Mucosa of rectum (tissue), 2 donors: ENCODE data around the gene HOXA1.

Source experiments
- H3K27ac ChIP-seq, 2 donors: one replicate each; pipeline ENCODE4 v1.7.0; 2013; ENCODE audit warnings: inconsistent platforms in 2 of 2, low read depth in 2 of 2, low read length in 2 of 2
- H3K27me3 ChIP-seq, 2 donors: one replicate each; pipeline ENCODE4 v1.7.0; 2013; ENCODE audit warnings: low read length in 2 of 2; ENCODE audit not compliant: control insufficient read depth in 2 of 2, insufficient read depth in 2 of 2
- H3K36me3 ChIP-seq, 2 donors: one replicate each; pipeline ENCODE4 v1.7.0; 2013; ENCODE audit warnings: low read length in 2 of 2; ENCODE audit not compliant: control insufficient read depth in 2 of 2, insufficient read depth in 2 of 2
- H3K4me1 ChIP-seq, 2 donors: one replicate each; pipeline ENCODE4 v1.7.0; 2013; ENCODE audit warnings: low read length in 2 of 2, mild to moderate bottlenecking in 1 of 2; ENCODE audit not compliant: control insufficient read depth in 2 of 2, insufficient read depth in 2 of 2
- H3K4me3 ChIP-seq, 2 donors: one replicate each; pipeline ENCODE4 v1.7.0; 2013; ENCODE audit warnings: low read length in 2 of 2
- H3K9ac ChIP-seq, 2 donors: one replicate each; pipeline ENCODE4 v1.7.0; 2013; ENCODE audit warnings: low read length in 2 of 2, low read depth in 1 of 2, mild to moderate bottlenecking in 1 of 2
- H3K9me3 ChIP-seq, 2 donors: one replicate each; pipeline ENCODE4 v1.7.0; 2013; ENCODE audit warnings: low read length in 2 of 2; ENCODE audit not compliant: control insufficient read depth in 2 of 2
- donor health status: healthy.
- donor health status: Normal muscosa, but diverticular disease.

HOXA1 gene

GRCh38 chr7:27131390-27131819 lies 35.6 kb upstream of the HOXA1 start:
- H3K27me3 ChIP-seq = no peaks in the 10 kb centered on the region
- H3K36me3 ChIP-seq = peaks cover 0 to 7% of the 10 kb centered on the region in 2 donors
- no peaks in the 10 kb centered on the region for H3K9me3 ChIP-seq
- H3K27ac ChIP-seq = peak overlapping the region; percentile 90 to 94
- H3K4me1 ChIP-seq = peaks cover 62 to 66% of the 10 kb centered on the region in 2 donors
- peak overlapping the region; percentile 79 to 91 for H3K9ac ChIP-seq
- H3K4me3 ChIP-seq = peak overlapping the region; percentile 77 to 88

GRCh38 chr7:27130540-27131389 lies 35.0 kb upstream of the HOXA1 start, which contains the start of gene HOXA4:
Gene HOXA4, minus strand, starts transcription at chr7:27130757. Its CDS starts 24 bp downstream, at chr7:27130733.
- peak within 1 kb of the TSS; percentile 79 to 91 for H3K9ac ChIP-seq

GRCh38 chr7:27129729-27130539 lies 34.1 kb upstream of the HOXA1 start:
- Histone ChIP-seq H3K4me3 (peak overlapping the region; percentile 70 to 77), H3K27ac (peak overlapping the region; percentile 75 to 94), H3K9me3 (no peaks in the 10 kb centered on the region), H3K27me3 (no peaks in the 10 kb centered on the region), H3K4me1 (peaks cover 56 to 57% of the 10 kb centered on the region in 2 donors), H3K9ac (peak overlapping the region; percentile 29 to 62), H3K36me3 (peaks cover 0 to 7% of the 10 kb centered on the region in 2 donors)

More at GRCh38 chr7:27130540-27131389, 35.0 kb upstream of the HOXA1 start, which contains the start of gene HOXA4:
- H3K27me3 ChIP-seq = no peaks in the 10 kb centered on the region
- H3K36me3 ChIP-seq = peaks cover 0 to 7% of the 10 kb centered on the region in 2 donors
- H3K4me1 ChIP-seq = peaks cover 57 to 61% of the 10 kb centered on the region in 2 donors
- no peaks in the 10 kb centered on the region for H3K9me3 ChIP-seq
- peak within 1 kb of the TSS; percentile 90 to 94 for H3K27ac ChIP-seq
- peak within 1 kb of the TSS; percentile 77 to 88 for H3K4me3 ChIP-seq

- Histone ChIP-seq H3K4me1 (peaks cover 57% of the 10 kb centered on the region in 2 donors), H3K9ac (no peak overlapping the region), H3K27ac (peak overlapping the region; percentile 75 to 94), H3K36me3 (peaks cover 0 to 10% of the 10 kb centered on the region in 2 donors), H3K9me3 (no peaks in the 10 kb centered on the region), H3K4me3 (peak overlapping the region; percentile 66 to 77), H3K27me3 (no peaks in the 10 kb centered on the region)
Measured at GRCh38 chr7:27128776-27129728, 33.3 kb upstream of the HOXA1 start.

- H3K4me1 ChIP-seq = peaks cover 55 to 56% of the 10 kb centered on the region in 2 donors
- peaks cover 0 to 10% of the 10 kb centered on the region in 2 donors for H3K36me3 ChIP-seq
- no peak overlapping the region for H3K9ac ChIP-seq
- peak overlapping the region in 1 of 2 donors; percentile 14 for H3K27ac ChIP-seq
- no peak overlapping the region for H3K4me3 ChIP-seq
- no peaks in the 10 kb centered on the region for H3K27me3 ChIP-seq
- H3K9me3 ChIP-seq = no peaks in the 10 kb centered on the region
Measured at GRCh38 chr7:27128034-27128433, 32.2 kb upstream of the HOXA1 start.

GRCh38 chr7:27126596-27127327 lies 31.0 kb upstream of the HOXA1 start:
- peaks cover 51 to 66% of the 10 kb centered on the region in 2 donors for H3K4me1 ChIP-seq
- no peaks in the 10 kb centered on the region for H3K27me3 ChIP-seq
- no peak overlapping the region for H3K9ac ChIP-seq
- H3K27ac ChIP-seq = no peak overlapping the region
- H3K9me3 ChIP-seq = no peaks in the 10 kb centered on the region
- no peak overlapping the region for H3K4me3 ChIP-seq
- H3K36me3 ChIP-seq = peaks cover 0 to 10% of the 10 kb centered on the region in 2 donors

- H3K9ac ChIP-seq = no peak overlapping the region
- H3K36me3 ChIP-seq = peaks cover 0 to 10% of the 10 kb centered on the region in 2 donors
- H3K4me3 ChIP-seq = no peak overlapping the region
- no peaks in the 10 kb centered on the region for H3K27me3 ChIP-seq
- H3K4me1 ChIP-seq = peaks cover 44 to 66% of the 10 kb centered on the region in 2 donors
- H3K9me3 ChIP-seq = no peaks in the 10 kb centered on the region
- no peak overlapping the region for H3K27ac ChIP-seq
Measured at GRCh38 chr7:27125986-27126394, 30.2 kb upstream of the HOXA1 start.

- H3K27ac ChIP-seq = peak overlapping the region; percentile 19 to 88
- H3K36me3 ChIP-seq = peaks cover 0 to 10% of the 10 kb centered on the region in 2 donors
- H3K4me3 ChIP-seq = peak overlapping the region; percentile 19 to 69
- H3K9ac ChIP-seq = peak overlapping the region in 1 of 2 donors; percentile 73
- H3K27me3 ChIP-seq = no peaks in the 10 kb centered on the region
- H3K4me1 ChIP-seq = peaks cover 48 to 73% of the 10 kb centered on the region in 2 donors
- H3K9me3 ChIP-seq = no peaks in the 10 kb centered on the region
Measured at GRCh38 chr7:27124902-27125689, 29.3 kb upstream of the HOXA1 start.
